Activated CD8-positive, alpha-beta T cell treated with anti-CD3 and anti-CD28 coated beads for 36 hours (primary cell): ENCODE measurements around the gene FANK1. TPM values are rescaled to one million over a fixed set of nuclear protein-coding genes. Genes with fewer than 3 reads are reported as not detected.

Experiments
- ATAC-seq: fragments of 200-7000 bp; cut with Tn5 transposase; one replicate; pipeline ENCODE4 v1.10.0; 2021; ENCODE audit warnings: mild to moderate bottlenecking, moderate library complexity
- CTCF ChIA-PET: fragments of 350-600 bp; sonication (Branson Sonifier 250); formaldehyde crosslinking; loops from one replicate; lab custom pipeline; 2021; ENCODE audit warnings: antibody characterized with exemption; lab: Charles Lee
- POLR2A ChIA-PET: fragments of 350-600 bp; sonication (Branson Sonifier 250); formaldehyde crosslinking; loops from one replicate; lab custom pipeline; 2021; ENCODE audit warnings: antibody characterized with exemption; lab: Charles Lee
- DNase-seq: peaks from one replicate; pipeline ENCODE4 v3.0.0-alpha.2; 2020
- H3K27ac Mint-ChIP-seq: one replicate; pipeline ENCODE4 v1.8.0; 2021; ENCODE audit warnings: mild to moderate bottlenecking, mixed read lengths
- H3K27me3 Mint-ChIP-seq: one replicate; pipeline ENCODE4 v1.8.0; 2021; ENCODE audit warnings: mixed read lengths
- H3K36me3 Mint-ChIP-seq: one replicate; pipeline ENCODE4 v1.8.0; 2021; ENCODE audit warnings: low read depth, mixed read lengths
- H3K4me1 Mint-ChIP-seq: one replicate; pipeline ENCODE4 v1.8.0; 2021; ENCODE audit warnings: low read depth, mixed read lengths
- H3K4me3 Mint-ChIP-seq: one replicate; pipeline ENCODE4 v1.8.0; 2021; ENCODE audit warnings: mild to moderate bottlenecking, moderate library complexity, mixed read lengths
- H3K9me3 Mint-ChIP-seq: one replicate; pipeline ENCODE4 v1.8.0; 2021; ENCODE audit warnings: mixed read lengths
- CTCF ChIP-seq: fragments of 200-600 bp; IDR thresholded peaks from one replicate; pipeline ENCODE4 v1.8.0; 2022; ENCODE audit warnings: antibody characterized with exemption, mild to moderate bottlenecking
- intact Hi-C: fragments of 100-400 bp; cut with micrococcal nuclease; formaldehyde crosslinking; loops from one replicate; pipeline ENCODE4 v1.10.0; 2022
- total RNA-seq, 2 experiments: library from RNA; stranded (reverse); gene quantifications; one replicate each; pipeline ENCODE4 v1.2.3, GENCODE V29; 2021

Gene FANK1
- total RNA-seq, 2 experiments from 2014 or later = 0.45 to 0.58 TPM

- peaks cover 1% of the 10 kb centered on the region for H3K27me3 Mint-ChIP-seq
- ATAC-seq (no peak), DNase-seq (no peak)
- no peaks in the 10 kb centered on the region for H3K36me3 Mint-ChIP-seq
- ChIA-PET POLR2A (no interaction called here), CTCF (no interaction called here)
- H3K9me3 Mint-ChIP-seq = no peaks in the 10 kb centered on the region
- intact Hi-C loops = no loop called here
- H3K4me3 Mint-ChIP-seq = no peak overlapping the region
- TF ChIP-seq CTCF = no peak
- H3K4me1 Mint-ChIP-seq = no peaks in the 10 kb centered on the region
- no peak overlapping the region for H3K27ac Mint-ChIP-seq
Observed at GRCh38 chr10:126057494-126057893, 161.1 kb downstream of the FANK1 start.

DNA sequence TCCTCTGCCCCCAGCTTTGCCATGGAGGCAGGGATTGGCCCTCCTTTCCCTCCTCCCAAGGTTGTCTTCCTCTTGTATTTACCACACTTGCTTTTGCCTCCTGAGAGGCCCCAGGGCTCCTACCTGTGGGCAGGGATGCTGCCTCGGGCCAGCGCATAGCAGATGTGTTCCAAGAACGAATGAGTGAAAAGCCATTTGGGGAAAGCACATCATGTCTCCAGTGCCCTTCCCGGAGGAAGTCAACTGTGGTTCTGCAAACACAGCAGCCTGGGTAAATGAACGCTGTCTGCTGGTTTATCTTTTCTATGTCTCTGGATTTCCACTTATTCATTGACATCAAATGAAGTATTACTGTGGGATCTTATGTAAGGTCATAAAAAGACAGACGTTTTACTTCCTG lies 161.7 kb downstream of the FANK1 start:
- H3K4me1 Mint-ChIP-seq = no peaks in the 10 kb centered on the region
- no peak overlapping the region for H3K27ac Mint-ChIP-seq
- H3K36me3 Mint-ChIP-seq = no peaks in the 10 kb centered on the region
- intact Hi-C loops = no loop called here
- ChIA-PET CTCF (no interaction called here), POLR2A (no interaction called here)
- H3K4me3 Mint-ChIP-seq = no peak overlapping the region
- H3K9me3 Mint-ChIP-seq = no peaks in the 10 kb centered on the region
- DNase-seq = no peak
- no peak for TF ChIP-seq CTCF
- H3K27me3 Mint-ChIP-seq = peaks cover 1% of the 10 kb centered on the region
- ATAC-seq = no peak

GRCh38 chr10:126058507-126058906 lies 162.1 kb downstream of the FANK1 start:
- ChIA-PET POLR2A (no interaction called here), CTCF (no interaction called here)
- intact Hi-C loops = no loop called here
- TF ChIP-seq CTCF = no peak
- DNase-seq (no peak), ATAC-seq (no peak)
- Mint-ChIP-seq H3K27ac (no peak overlapping the region), H3K4me3 (no peak overlapping the region), H3K36me3 (no peaks in the 10 kb centered on the region), H3K4me1 (no peaks in the 10 kb centered on the region), H3K9me3 (no peaks in the 10 kb centered on the region), H3K27me3 (peaks cover 1% of the 10 kb centered on the region)

Other genes with a start within 250 kb of the FANK1 start
- not detected for gene TEX36, start 213.4 kb upstream of the FANK1 start, total RNA-seq
- 10 to 100 TPM; 26.3 to 26.4 TPM for gene EDRF1, start 176.9 kb upstream of the FANK1 start, total RNA-seq
- gene MMP21, start 120.7 kb upstream of the FANK1 start, total RNA-seq = not detected
- 10 to 100 TPM; 30.9 to 35.4 TPM for gene UROS, start 73.3 kb upstream of the FANK1 start, total RNA-seq
- 100 to 1,000 TPM; 113 to 117 TPM for gene BCCIP, start 73.0 kb upstream of the FANK1 start, total RNA-seq
- 10 to 100 TPM; 26.6 to 27.8 TPM for gene DHX32, start 15.3 kb upstream of the FANK1 start, total RNA-seq